ENCODE measurements around the gene NOL11.
"Not testable (repeated sequence)": the region's sequence is repeated elsewhere in the genome, so short reads cannot be mapped to it uniquely, and the experiment has no call there.

Gene NOL11

DNA sequence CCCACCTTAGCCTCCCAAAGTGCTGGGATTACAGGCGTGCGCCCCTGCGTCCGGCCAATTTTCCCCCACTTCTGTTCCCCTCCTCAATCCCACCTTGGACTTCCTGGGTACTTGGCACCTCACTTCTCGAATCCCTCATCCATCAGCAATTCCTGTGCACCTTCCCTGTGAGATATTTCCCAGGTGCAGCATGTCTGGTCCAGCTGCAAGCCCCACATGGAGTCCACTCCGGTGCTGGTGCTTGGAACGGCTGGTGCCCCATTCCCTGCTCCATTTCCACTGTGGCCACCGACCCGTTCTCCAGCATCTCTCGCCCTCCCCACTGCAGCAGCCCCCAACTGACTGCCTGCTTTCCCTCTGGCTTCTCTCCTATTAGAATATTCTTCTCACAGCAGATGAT, 35.3 kb downstream of the NOL11 start:
- H3K4me3 ChIP-seq (ENCODE audit: low read depth, low read length): no peak overlapping the region
- no peak for DNase-seq (ENCODE audit: low read depth)
- TF ChIP-seq, protein P1, sequence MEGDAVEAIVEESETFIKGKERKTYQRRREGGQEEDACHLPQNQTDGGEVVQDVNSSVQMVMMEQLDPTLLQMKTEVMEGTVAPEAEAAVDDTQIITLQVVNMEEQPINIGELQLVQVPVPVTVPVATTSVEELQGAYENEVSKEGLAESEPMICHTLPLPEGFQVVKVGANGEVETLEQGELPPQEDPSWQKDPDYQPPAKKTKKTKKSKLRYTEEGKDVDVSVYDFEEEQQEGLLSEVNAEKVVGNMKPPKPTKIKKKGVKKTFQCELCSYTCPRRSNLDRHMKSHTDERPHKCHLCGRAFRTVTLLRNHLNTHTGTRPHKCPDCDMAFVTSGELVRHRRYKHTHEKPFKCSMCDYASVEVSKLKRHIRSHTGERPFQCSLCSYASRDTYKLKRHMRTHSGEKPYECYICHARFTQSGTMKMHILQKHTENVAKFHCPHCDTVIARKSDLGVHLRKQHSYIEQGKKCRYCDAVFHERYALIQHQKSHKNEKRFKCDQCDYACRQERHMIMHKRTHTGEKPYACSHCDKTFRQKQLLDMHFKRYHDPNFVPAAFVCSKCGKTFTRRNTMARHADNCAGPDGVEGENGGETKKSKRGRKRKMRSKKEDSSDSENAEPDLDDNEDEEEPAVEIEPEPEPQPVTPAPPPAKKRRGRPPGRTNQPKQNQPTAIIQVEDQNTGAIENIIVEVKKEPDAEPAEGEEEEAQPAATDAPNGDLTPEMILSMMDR (conservative IDR thresholded peaks at IDR 0.05; ENCODE audit: low read depth, low read length): no peak

GRCh38 chr17:67754001-67754400, 36.3 kb downstream of the NOL11 start:
- no peak for DNase-seq (ENCODE audit: low read depth)
- no peak overlapping the region for H3K4me3 ChIP-seq (ENCODE audit: low read depth, low read length)
- TF ChIP-seq, protein P1 (conservative IDR thresholded peaks at IDR 0.05; ENCODE audit: low read depth, low read length): no peak

DNA sequence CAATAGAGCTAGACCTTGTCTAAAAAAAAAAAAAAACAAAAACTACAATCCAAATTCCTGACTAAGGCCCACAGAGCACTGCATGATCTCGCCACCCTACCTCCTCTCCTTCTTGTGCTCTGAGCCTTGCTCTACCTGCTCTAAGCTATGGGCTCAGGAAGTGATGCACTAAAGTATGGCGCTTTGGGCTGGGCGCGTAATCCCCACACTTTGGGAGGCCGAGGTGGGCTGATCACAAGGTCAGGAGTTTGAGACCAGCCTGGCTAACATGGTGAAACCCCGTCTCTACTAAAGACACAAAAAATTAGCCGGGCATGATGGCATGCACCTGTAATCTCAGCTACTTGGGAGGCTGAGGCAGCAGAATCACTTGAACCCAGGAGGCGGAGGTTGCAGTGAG, 37.0 kb downstream of the NOL11 start:
- not testable (repeated sequence) for H3K4me3 ChIP-seq (ENCODE audit: low read depth, low read length); DNase-seq (ENCODE audit: low read depth)

DNA sequence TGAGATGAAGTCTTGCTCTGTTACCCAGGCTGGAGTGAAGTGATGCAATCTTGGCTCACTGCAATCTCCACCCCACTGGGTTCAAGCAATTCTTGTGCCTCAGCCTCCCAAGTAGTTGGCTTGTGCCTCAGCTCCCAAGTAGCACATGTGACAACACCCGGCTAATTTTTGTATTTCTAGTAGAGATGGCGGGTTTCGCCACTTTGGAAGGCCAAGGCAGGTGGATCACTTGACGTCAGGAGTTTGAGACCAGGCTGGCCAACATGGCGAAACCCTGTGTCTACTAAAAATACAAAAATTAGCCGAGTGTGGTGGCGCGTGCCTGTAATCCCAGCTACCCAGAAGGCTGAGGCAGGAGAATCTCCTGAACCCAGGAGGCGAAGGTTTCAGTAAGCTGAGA, 39.0 kb downstream of the NOL11 start:
- DNase-seq (ENCODE audit: low read depth); H3K4me3 ChIP-seq (ENCODE audit: low read depth, low read length): not testable (repeated sequence)

GRCh38 chr17:67759355-67760171, 41.8 kb downstream of the NOL11 start:
- TF ChIP-seq, protein P1 (conservative IDR thresholded peaks at IDR 0.05; ENCODE audit: low read depth, low read length): no peak
- no peak overlapping the region for H3K4me3 ChIP-seq (ENCODE audit: low read depth, low read length)
- peak; percentile 67 for DNase-seq (ENCODE audit: low read depth)

GRCh38 chr17:67765623-67766022, 47.9 kb downstream of the NOL11 start:
- TF ChIP-seq, protein P1 (conservative IDR thresholded peaks at IDR 0.05; ENCODE audit: low read depth, low read length): no peak
- no peak overlapping the region for H3K4me3 ChIP-seq (ENCODE audit: low read depth, low read length)
- no peak for DNase-seq (ENCODE audit: low read depth)

DNA sequence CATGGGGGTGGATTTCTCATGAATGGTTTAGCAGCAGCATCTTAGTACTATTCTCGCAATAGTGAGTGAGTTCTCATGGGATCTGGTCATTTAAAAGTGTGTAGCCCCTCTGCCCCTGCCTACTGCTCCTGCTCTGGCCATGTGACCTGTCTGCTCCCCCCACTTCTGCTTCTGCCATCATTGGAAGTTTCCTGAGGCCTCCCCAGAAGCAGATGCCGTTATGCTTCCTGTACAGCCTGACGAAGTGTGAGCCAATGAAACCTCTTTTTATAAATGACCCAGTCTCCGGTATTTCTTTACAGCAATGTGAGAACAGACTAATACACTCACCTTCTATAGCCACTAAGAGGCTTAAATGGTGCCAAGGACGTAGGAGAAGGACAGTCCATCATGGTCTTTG, 51.5 kb downstream of the NOL11 start:
- no peak for DNase-seq (ENCODE audit: low read depth)
- H3K4me3 ChIP-seq (ENCODE audit: low read depth, low read length): no peak overlapping the region
- TF ChIP-seq, protein P1 (conservative IDR thresholded peaks at IDR 0.05; ENCODE audit: low read depth, low read length): no peak

- no peak for DNase-seq (ENCODE audit: low read depth)
- no peak overlapping the region for H3K4me3 ChIP-seq (ENCODE audit: low read depth, low read length)
- TF ChIP-seq, protein P1 (conservative IDR thresholded peaks at IDR 0.05; ENCODE audit: low read depth, low read length): no peak
These were observed 52.8 kb downstream of the NOL11 start for GRCh38 chr17:67770539-67770938.
